Measurements from ENCODE around the gene GALNT13. TPM values are rescaled to one million over a fixed set of nuclear protein-coding genes. Genes with fewer than 3 reads are reported as not detected.

GALNT13 gene
- total RNA-seq, 2 donors from 2014 or later, result not detected

DNA sequence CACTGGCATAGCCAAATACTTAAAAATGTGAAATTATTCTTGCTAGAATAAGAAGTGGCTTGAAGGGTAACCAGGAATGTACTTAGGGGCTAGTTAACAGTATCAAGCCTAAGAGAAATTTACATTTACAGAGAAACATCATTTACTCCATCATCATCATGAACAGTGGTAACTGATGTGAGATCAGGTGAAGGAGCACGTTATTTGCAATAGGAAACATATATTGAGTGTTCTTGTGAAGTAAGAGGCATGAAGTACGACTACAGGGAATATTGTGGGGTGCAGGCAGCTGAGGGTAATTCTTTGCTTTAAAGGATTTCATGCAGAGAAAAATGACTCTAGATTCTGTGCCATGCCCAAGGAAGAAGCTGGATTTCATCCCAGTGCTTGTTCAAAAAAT is 220.8 kb downstream of the GALNT13 start:
- no peaks in the 10 kb centered on the region for H3K4me1 Mint-ChIP-seq (ENCODE audit: low read depth)
- H3K27me3 Mint-ChIP-seq (ENCODE audit: low read depth), result no peaks in the 10 kb centered on the region
- DNase-seq (no peak), ATAC-seq (replicated peaks in 1 of 2) (no peak)
- H3K27ac Mint-ChIP-seq, result no peak overlapping the region
- peaks cover 0 to 7% of the 10 kb centered on the region in 2 donors for H3K9me3 Mint-ChIP-seq
- H3K36me3 Mint-ChIP-seq (ENCODE audit: insufficient read depth in 2 of 2), result no peaks in the 10 kb centered on the region
- no peak overlapping the region for H3K4me3 Mint-ChIP-seq

DNA sequence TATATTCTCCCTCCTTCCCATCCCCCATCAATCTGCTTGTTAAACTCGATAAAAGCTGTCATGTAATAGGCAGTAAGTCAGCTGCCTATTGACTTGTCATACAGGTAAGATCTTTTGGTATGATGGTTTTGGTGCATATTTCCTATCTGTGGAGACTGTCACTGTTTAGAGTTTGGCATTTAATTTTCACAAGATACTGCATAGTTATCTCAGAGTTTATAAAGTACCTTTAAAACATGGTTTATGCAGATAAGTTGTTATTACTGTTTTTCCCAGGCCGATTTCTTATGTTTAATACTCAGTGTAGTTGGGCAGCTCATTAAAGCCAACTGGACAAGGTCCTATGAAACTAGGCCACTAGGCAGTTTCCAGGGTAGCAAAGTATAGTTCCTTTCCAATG is 222.1 kb downstream of the GALNT13 start:
- DNase-seq (no peak), ATAC-seq (replicated peaks in 1 of 2) (no peak)
- Mint-ChIP-seq H3K9me3 (peaks cover 0 to 6% of the 10 kb centered on the region in 2 donors), H3K27ac (no peak overlapping the region), H3K4me1 (ENCODE audit: low read depth) (no peaks in the 10 kb centered on the region), H3K27me3 (ENCODE audit: low read depth) (no peaks in the 10 kb centered on the region), H3K36me3 (ENCODE audit: insufficient read depth in 2 of 2) (no peaks in the 10 kb centered on the region), H3K4me3 (no peak overlapping the region)

- DNase-seq (no peak), ATAC-seq (replicated peaks in 1 of 2) (no peak)
- H3K27me3 Mint-ChIP-seq (ENCODE audit: low read depth), result no peaks in the 10 kb centered on the region
- H3K4me1 Mint-ChIP-seq (ENCODE audit: low read depth), result no peaks in the 10 kb centered on the region
- H3K4me3 Mint-ChIP-seq, result no peak overlapping the region
- H3K9me3 Mint-ChIP-seq, result peaks cover 3 to 6% of the 10 kb centered on the region in 2 donors
- H3K36me3 Mint-ChIP-seq (ENCODE audit: insufficient read depth in 2 of 2), result no peaks in the 10 kb centered on the region
- no peak overlapping the region for H3K27ac Mint-ChIP-seq
Measured at GRCh38 chr2:154097833-154098398, 226.2 kb downstream of the GALNT13 start.

- Mint-ChIP-seq H3K27ac (no peak overlapping the region), H3K27me3 (ENCODE audit: low read depth) (no peaks in the 10 kb centered on the region), H3K9me3 (peaks cover 11 to 17% of the 10 kb centered on the region in 2 donors), H3K4me3 (no peak overlapping the region), H3K36me3 (ENCODE audit: insufficient read depth in 2 of 2) (peaks cover 0 to 2% of the 10 kb centered on the region in 2 donors), H3K4me1 (ENCODE audit: low read depth) (no peaks in the 10 kb centered on the region)
- ATAC-seq (replicated peaks in 1 of 2), result no peak
- no peak for DNase-seq
Measured at GRCh38 chr2:154120706-154121105, 249.0 kb downstream of the GALNT13 start.

DNA sequence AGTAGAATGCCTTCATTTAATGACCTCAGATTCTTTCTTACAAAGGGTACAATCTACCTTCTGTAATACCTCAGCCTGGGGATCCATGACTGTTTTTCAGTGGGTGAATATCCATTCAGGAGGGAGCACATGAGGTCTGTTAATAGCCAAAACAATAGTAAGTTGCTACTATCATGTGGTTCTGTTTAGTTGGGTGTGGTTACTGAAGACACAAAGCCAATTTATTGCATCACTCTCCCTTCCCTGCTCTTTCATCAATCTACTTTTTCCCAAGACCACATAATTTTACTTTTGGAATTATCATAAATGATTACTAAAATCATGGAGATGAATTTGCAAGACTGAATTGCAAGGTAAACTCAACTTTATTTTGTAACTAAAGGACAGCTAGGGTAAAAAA is 254.2 kb downstream of the GALNT13 start:
- H3K4me3 Mint-ChIP-seq, result no peak overlapping the region

GRCh38 chr2:154130821-154131220 is 259.1 kb downstream of the GALNT13 start:
- Mint-ChIP-seq H3K9me3 (peaks cover 0 to 2% of the 10 kb centered on the region in 2 donors), H3K27ac (no peak overlapping the region), H3K4me3 (no peak overlapping the region), H3K36me3 (ENCODE audit: insufficient read depth in 2 of 2) (no peaks in the 10 kb centered on the region), H3K4me1 (ENCODE audit: low read depth) (no peaks in the 10 kb centered on the region), H3K27me3 (ENCODE audit: low read depth) (no peaks in the 10 kb centered on the region)
- ATAC-seq (replicated peaks in 1 of 2) (no peak), DNase-seq (no peak)

More for the DNA sequence above, 254.2 kb downstream of the GALNT13 start:
- H3K9me3 Mint-ChIP-seq, result peaks cover 2 to 7% of the 10 kb centered on the region in 2 donors
- no peaks in the 10 kb centered on the region for H3K4me1 Mint-ChIP-seq (ENCODE audit: low read depth)
- H3K27me3 Mint-ChIP-seq (ENCODE audit: low read depth), result no peaks in the 10 kb centered on the region
- no peak overlapping the region for H3K27ac Mint-ChIP-seq
- ATAC-seq (replicated peaks in 1 of 2), result no peak
- no peaks in the 10 kb centered on the region for H3K36me3 Mint-ChIP-seq (ENCODE audit: insufficient read depth in 2 of 2)
- no peak for DNase-seq

DNA sequence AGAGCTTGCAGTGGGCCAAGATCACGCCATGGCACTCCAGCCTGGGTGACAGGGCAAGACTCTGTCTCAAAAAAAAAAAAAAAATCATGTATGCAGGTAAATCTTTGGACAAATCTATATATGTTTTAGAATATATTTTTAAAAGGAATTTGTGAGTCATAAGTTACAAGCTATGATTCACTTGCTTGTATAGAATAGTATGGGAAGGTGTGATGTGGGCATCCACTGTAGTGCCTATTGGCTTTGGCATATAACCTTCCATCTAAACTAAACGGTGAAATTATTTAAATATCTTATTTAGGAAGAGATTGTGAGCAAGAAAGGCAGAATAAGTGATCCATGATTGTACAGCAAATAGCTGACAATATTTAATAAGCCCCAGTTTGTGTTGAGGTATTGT is 261.1 kb downstream of the GALNT13 start:
- no peak for ATAC-seq (replicated peaks in 1 of 2)
- H3K4me1 Mint-ChIP-seq (ENCODE audit: low read depth), result no peaks in the 10 kb centered on the region
- H3K36me3 Mint-ChIP-seq (ENCODE audit: insufficient read depth in 2 of 2), result no peaks in the 10 kb centered on the region
- H3K27ac Mint-ChIP-seq, result no peak overlapping the region
- DNase-seq, result no peak
- no peaks in the 10 kb centered on the region for H3K27me3 Mint-ChIP-seq (ENCODE audit: low read depth)
- H3K9me3 Mint-ChIP-seq, result no peaks in the 10 kb centered on the region
- no peak overlapping the region for H3K4me3 Mint-ChIP-seq

DNA sequence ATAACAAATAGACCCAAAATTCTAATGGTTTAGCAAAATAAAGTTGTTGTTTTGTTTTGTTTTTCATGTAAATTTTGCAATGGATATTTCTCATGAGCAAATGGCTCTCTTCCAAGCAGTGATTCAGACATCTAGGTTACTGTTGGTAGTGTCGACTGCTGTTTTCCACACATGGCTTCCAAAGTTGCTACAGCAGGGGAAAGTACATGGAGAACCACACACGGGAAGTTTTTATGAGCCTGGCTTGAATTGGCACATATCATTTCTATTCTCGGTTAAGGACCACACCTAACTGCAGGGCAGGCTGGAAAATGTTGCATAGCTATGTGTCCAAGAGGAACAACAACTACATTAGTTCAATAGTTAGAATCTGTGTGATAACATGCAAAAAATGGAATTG is 262.1 kb downstream of the GALNT13 start:
- no peaks in the 10 kb centered on the region for H3K36me3 Mint-ChIP-seq (ENCODE audit: insufficient read depth in 2 of 2)
- H3K4me1 Mint-ChIP-seq (ENCODE audit: low read depth), result no peaks in the 10 kb centered on the region
- ATAC-seq (replicated peaks in 1 of 2) (no peak), DNase-seq (no peak)
- H3K27me3 Mint-ChIP-seq (ENCODE audit: low read depth), result no peaks in the 10 kb centered on the region
- H3K27ac Mint-ChIP-seq, result no peak overlapping the region
- no peaks in the 10 kb centered on the region for H3K9me3 Mint-ChIP-seq
- H3K4me3 Mint-ChIP-seq, result no peak overlapping the region

GRCh38 chr2:154140249-154141025 is 268.7 kb downstream of the GALNT13 start:
- Mint-ChIP-seq H3K9me3 (peaks cover 0 to 1% of the 10 kb centered on the region in 2 donors), H3K4me1 (ENCODE audit: low read depth) (no peaks in the 10 kb centered on the region), H3K27me3 (ENCODE audit: low read depth) (no peaks in the 10 kb centered on the region), H3K4me3 (no peak overlapping the region), H3K36me3 (ENCODE audit: insufficient read depth in 2 of 2) (no peaks in the 10 kb centered on the region), H3K27ac (no peak overlapping the region)
- no peak for ATAC-seq (replicated peaks in 1 of 2)
- DNase-seq, result no peak

- DNase-seq (no peak), ATAC-seq (replicated peaks in 1 of 2) (no peak)
- Mint-ChIP-seq H3K4me3 (no peak overlapping the region), H3K27ac (no peak overlapping the region), H3K9me3 (peaks cover 0 to 1% of the 10 kb centered on the region in 2 donors), H3K36me3 (ENCODE audit: insufficient read depth in 2 of 2) (no peaks in the 10 kb centered on the region), H3K4me1 (ENCODE audit: low read depth) (no peaks in the 10 kb centered on the region), H3K27me3 (ENCODE audit: low read depth) (no peaks in the 10 kb centered on the region)
Measured at GRCh38 chr2:154142480-154142879, 270.8 kb downstream of the GALNT13 start.

DNA sequence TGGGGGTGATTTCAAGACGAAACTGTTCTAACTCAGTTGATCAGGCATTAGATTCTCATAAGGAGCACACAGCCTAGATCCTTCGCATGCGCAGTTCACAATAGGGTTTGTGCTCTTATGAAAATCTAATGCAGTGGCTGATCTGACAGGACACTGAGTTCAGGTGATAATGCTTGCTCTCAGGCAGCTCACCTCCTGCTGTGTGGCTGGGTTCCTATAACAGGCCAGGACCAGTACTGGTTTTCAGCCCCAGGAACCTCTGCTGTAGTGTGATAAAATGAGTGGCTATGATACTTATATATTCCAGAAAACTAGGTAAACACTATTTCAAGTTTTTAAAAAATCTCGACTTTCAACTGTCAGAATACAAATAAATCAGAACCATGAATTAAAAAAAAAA is 271.4 kb downstream of the GALNT13 start:
- no peaks in the 10 kb centered on the region for H3K4me1 Mint-ChIP-seq (ENCODE audit: low read depth)
- DNase-seq, result no peak
- H3K9me3 Mint-ChIP-seq, result peaks cover 0 to 1% of the 10 kb centered on the region in 2 donors
- no peak overlapping the region for H3K4me3 Mint-ChIP-seq
- no peaks in the 10 kb centered on the region for H3K36me3 Mint-ChIP-seq (ENCODE audit: insufficient read depth in 2 of 2)
- ATAC-seq (replicated peaks in 1 of 2), result no peak
- H3K27ac Mint-ChIP-seq, result no peak overlapping the region
- H3K27me3 Mint-ChIP-seq (ENCODE audit: low read depth), result no peaks in the 10 kb centered on the region

GRCh38 chr2:154158101-154158500 is 286.4 kb downstream of the GALNT13 start:
- Mint-ChIP-seq H3K36me3 (ENCODE audit: insufficient read depth in 2 of 2) (no peaks in the 10 kb centered on the region), H3K4me1 (ENCODE audit: low read depth) (no peaks in the 10 kb centered on the region), H3K4me3 (no peak overlapping the region), H3K9me3 (peaks cover 11 to 17% of the 10 kb centered on the region in 2 donors), H3K27ac (no peak overlapping the region), H3K27me3 (ENCODE audit: low read depth) (no peaks in the 10 kb centered on the region)
- no peak for ATAC-seq (replicated peaks in 1 of 2)
- DNase-seq, result no peak

- no peak for ATAC-seq (replicated peaks in 1 of 2)
Measured at GRCh38 chr2:154161286-154161685, 289.6 kb downstream of the GALNT13 start.

DNA sequence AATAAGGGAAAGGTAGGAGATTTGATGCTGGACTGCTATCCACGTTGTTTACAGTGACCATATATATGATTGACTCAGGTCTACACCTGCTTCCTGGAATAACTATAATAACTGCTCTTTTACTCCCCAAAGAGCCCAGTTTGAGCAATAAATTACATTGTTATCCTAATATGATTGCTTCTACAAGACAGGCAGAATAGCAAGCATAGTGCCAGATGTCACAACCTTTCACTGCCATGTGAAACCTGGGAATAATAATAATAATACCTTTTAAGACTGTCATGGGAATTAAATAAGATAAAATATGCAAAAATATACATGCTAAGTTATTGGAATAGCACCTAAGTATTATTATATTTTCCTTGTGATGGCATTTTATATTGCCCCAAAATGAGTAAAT is 298.7 kb downstream of the GALNT13 start:
- Mint-ChIP-seq H3K36me3 (ENCODE audit: insufficient read depth in 2 of 2) (no peaks in the 10 kb centered on the region), H3K4me3 (no peak overlapping the region), H3K4me1 (ENCODE audit: low read depth) (no peaks in the 10 kb centered on the region), H3K9me3 (peaks cover 3 to 8% of the 10 kb centered on the region in 2 donors), H3K27me3 (ENCODE audit: low read depth) (no peaks in the 10 kb centered on the region), H3K27ac (no peak overlapping the region)
- ATAC-seq (replicated peaks in 1 of 2) (no peak), DNase-seq (no peak)

More at GRCh38 chr2:154161286-154161685, 289.6 kb downstream of the GALNT13 start:
- Mint-ChIP-seq H3K4me1 (ENCODE audit: low read depth) (no peaks in the 10 kb centered on the region), H3K27me3 (ENCODE audit: low read depth) (no peaks in the 10 kb centered on the region), H3K4me3 (no peak overlapping the region), H3K36me3 (ENCODE audit: insufficient read depth in 2 of 2) (no peaks in the 10 kb centered on the region), H3K27ac (no peak overlapping the region), H3K9me3 (peaks cover 11 to 18% of the 10 kb centered on the region in 2 donors)
- DNase-seq, result no peak

Data from activated T-cell treated with anti-CD3 and anti-CD28 coated beads, Interleukin-2, amount 50 U/mL, for 72 hours (primary cell).